Fibroblast of skin of right biceps (primary cell): Measurements from ENCODE around the gene UQCRQ.
"Not testable (repeated sequence)": the region's sequence is repeated elsewhere in the genome, so short reads cannot be mapped to it uniquely, and the experiment has no call there.

Source experiments
- DNase-seq: peaks from one replicate; pipeline ENCODE4 v3.0.0-alpha.2; 2013

The UQCRQ gene

GRCh38 chr5:132834057-132834456 is 32.4 kb upstream of the UQCRQ start:
- no peak for DNase-seq

- no peak for DNase-seq
Observed at GRCh38 chr5:132836852-132837251, 29.6 kb upstream of the UQCRQ start.

GRCh38 chr5:132837868-132838267 is 28.6 kb upstream of the UQCRQ start:
- DNase-seq = no peak

GRCh38 chr5:132838516-132839282 is 27.7 kb upstream of the UQCRQ start:
- no peak for DNase-seq

GRCh38 chr5:132839426-132840301 is 26.8 kb upstream of the UQCRQ start:
- DNase-seq = peak; percentile 46

GRCh38 chr5:132840313-132840712 is 26.1 kb upstream of the UQCRQ start:
- DNase-seq = no peak

- no peak for DNase-seq
Observed at GRCh38 chr5:132840896-132841295, 25.5 kb upstream of the UQCRQ start.

GRCh38 chr5:132841305-132841704 is 25.1 kb upstream of the UQCRQ start:
- DNase-seq = no peak

- DNase-seq = no peak
Observed at GRCh38 chr5:132848270-132848669, 18.2 kb upstream of the UQCRQ start.

GRCh38 chr5:132849347-132849746 is 17.1 kb upstream of the UQCRQ start:
- DNase-seq = no peak

GRCh38 chr5:132850066-132850465 is 16.4 kb upstream of the UQCRQ start:
- peak; percentile 58 for DNase-seq

GRCh38 chr5:132853323-132853722 is 13.1 kb upstream of the UQCRQ start:
- DNase-seq = no peak

GRCh38 chr5:132853790-132854189 is 12.7 kb upstream of the UQCRQ start:
- DNase-seq = no peak

- no peak for DNase-seq
Observed at GRCh38 chr5:132854301-132854700, 12.1 kb upstream of the UQCRQ start.

GRCh38 chr5:132854992-132855391 is 11.4 kb upstream of the UQCRQ start:
- not testable (repeated sequence) for DNase-seq

- no peak for DNase-seq
Observed at GRCh38 chr5:132856011-132856410, 10.4 kb upstream of the UQCRQ start.

GRCh38 chr5:132859889-132860437 is 6.5 kb upstream of the UQCRQ start:
- DNase-seq = no peak

GRCh38 chr5:132860742-132861141 is 5.7 kb upstream of the UQCRQ start:
- DNase-seq = no peak

- DNase-seq = no peak
Observed at GRCh38 chr5:132865668-132866341, 637 bp upstream of the UQCRQ start.

GRCh38 chr5:132867046-132867451 is 607 bp downstream of the UQCRQ start:
- no peak for DNase-seq

- DNase-seq = no peak
Observed at GRCh38 chr5:132868754-132869153, 2.3 kb downstream of the UQCRQ start.

- no peak for DNase-seq
Observed at GRCh38 chr5:132870801-132871200, 4.4 kb downstream of the UQCRQ start.
